Measurements from ENCODE around the gene SKAP1.
"Not testable (repeated sequence)": the region's sequence is repeated elsewhere in the genome, so short reads cannot be mapped to it uniquely, and the experiment has no call there.

SKAP1 gene

DNA sequence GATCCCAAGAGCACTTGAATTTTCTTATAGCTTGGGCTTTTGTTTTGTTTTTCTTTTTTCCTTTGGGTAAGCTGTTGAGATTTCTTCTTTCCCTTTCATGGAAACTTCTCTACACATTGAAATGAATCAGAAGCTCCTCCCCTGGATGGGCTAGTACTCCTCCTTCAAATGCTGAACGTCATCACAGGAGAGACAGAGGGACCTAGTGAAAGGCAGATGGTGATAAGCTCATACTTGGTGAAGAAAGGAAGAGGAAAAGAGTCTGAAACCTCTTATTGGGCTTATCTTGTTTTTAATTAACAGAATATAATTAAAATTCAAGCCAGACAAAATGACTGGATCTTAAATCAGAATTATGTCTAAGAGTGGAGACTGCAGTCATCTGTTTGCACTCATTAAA, 175.1 kb downstream of the SKAP1 start:
- H3K36me3 ChIP-seq: no peaks in the 10 kb centered on the region
- no peaks in the 10 kb centered on the region for H3K4me1 ChIP-seq
- no peak for TF ChIP-seq Cebpa-rat (IDR thresholded peaks at IDR 0.05)
- H3K4me3 ChIP-seq: no peak overlapping the region
- no peak overlapping the region for H3K27ac ChIP-seq
- no peaks in the 10 kb centered on the region for H3K9me3 ChIP-seq (replicated peaks in 1 of 11)
- H4K20me1 ChIP-seq: no peaks in the 10 kb centered on the region
- H3K27me3 ChIP-seq: peaks cover 0 to 11% (median 0%) of the 10 kb centered on the region in 11 experiments; a peak in 7 of 22 replicates
- H3K9ac ChIP-seq: no peak overlapping the region
- no peak overlapping the region for H3K4me2 ChIP-seq

DNA sequence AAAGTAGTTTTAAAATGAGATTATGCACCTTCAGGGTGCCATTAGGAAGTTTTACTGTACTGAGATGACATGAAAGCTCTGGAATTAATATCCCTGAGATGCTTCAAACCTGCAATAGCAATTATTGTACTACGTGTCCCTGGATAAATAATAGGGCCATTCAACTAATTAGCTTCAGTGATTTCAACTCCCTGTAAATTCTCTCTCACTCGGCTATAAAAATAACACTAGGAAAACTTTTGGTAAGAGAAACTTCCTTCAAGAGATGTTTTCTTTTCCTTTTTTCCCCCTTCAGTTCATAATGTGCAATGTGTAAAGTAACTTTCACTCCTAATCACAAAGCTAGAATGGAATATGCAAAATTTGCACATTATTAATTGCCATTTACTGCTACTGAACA, 176.0 kb downstream of the SKAP1 start:
- Histone ChIP-seq H4K20me1 (no peaks in the 10 kb centered on the region), H3K27ac (no peak overlapping the region), H3K36me3 (no peaks in the 10 kb centered on the region), H3K4me2 (no peak overlapping the region), H3K27me3 (peaks cover 0 to 11% (median 0%) of the 10 kb centered on the region in 11 experiments; a peak in 7 of 22 replicates), H3K9me3 (replicated peaks in 1 of 11) (no peaks in the 10 kb centered on the region), H3K4me1 (no peaks in the 10 kb centered on the region), H3K9ac (no peak overlapping the region), H3K4me3 (no peak overlapping the region)
- no peak for TF ChIP-seq Cebpa-rat (IDR thresholded peaks at IDR 0.05)

DNA sequence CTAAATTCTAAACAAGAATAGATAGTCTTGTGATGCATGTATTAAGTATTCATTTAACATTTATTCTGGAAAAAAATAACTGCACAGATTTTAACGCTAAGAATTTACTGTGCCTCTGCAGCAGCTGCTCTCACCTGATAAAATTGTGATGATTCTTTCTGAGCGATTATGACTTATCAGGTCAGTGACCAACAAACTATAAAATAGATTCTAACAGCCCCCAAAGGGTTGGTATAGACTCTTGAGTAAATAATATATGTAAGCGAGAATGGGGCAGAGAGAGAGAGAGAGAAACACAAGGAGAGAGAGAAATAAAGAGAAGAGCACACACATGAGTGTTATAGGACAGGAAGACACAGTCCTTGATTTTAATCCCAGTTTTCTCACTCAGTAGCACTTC, 178.1 kb downstream of the SKAP1 start:
- peaks cover 0 to 11% (median 0%) of the 10 kb centered on the region in 11 experiments; a peak in 6 of 22 replicates for H3K27me3 ChIP-seq
- H3K4me1 ChIP-seq: no peaks in the 10 kb centered on the region
- H3K27ac ChIP-seq: no peak overlapping the region
- H3K4me2 ChIP-seq: no peak overlapping the region
- no peaks in the 10 kb centered on the region for H4K20me1 ChIP-seq
- H3K9me3 ChIP-seq (replicated peaks in 1 of 11): no peaks in the 10 kb centered on the region
- no peaks in the 10 kb centered on the region for H3K36me3 ChIP-seq
- no peak overlapping the region for H3K4me3 ChIP-seq
- no peak for TF ChIP-seq Cebpa-rat (IDR thresholded peaks at IDR 0.05)
- H3K9ac ChIP-seq: no peak overlapping the region

DNA sequence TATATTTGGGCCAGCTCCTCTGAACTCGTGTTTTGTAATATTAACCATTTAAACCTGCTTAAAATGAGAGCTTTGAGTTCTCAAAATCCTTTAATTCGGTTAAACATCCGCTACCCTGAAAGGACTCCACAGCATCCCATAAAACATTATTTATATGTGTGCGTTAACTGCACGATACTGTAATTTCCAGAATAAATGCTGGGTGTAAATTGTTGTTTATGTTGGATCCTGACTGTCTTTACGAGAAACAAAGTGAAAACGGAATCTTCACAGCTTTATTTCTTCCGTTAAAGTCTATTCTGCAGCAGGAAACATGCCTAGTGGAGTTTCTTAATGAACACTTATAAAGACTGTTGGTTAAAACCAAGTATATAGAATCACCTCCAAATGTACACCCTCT, 179.1 kb downstream of the SKAP1 start:
- Histone ChIP-seq H3K27me3 (peaks cover 0 to 6% (median 0%) of the 10 kb centered on the region in 11 experiments; a peak in 5 of 22 replicates), H3K36me3 (no peaks in the 10 kb centered on the region), H4K20me1 (no peaks in the 10 kb centered on the region), H3K9me3 (replicated peaks in 1 of 11) (no peaks in the 10 kb centered on the region), H3K4me3 (no peak overlapping the region), H3K4me1 (no peaks in the 10 kb centered on the region), H3K27ac (no peak overlapping the region), H3K4me2 (no peak overlapping the region), H3K9ac (no peak overlapping the region)
- no peak for TF ChIP-seq Cebpa-rat (IDR thresholded peaks at IDR 0.05)

DNA sequence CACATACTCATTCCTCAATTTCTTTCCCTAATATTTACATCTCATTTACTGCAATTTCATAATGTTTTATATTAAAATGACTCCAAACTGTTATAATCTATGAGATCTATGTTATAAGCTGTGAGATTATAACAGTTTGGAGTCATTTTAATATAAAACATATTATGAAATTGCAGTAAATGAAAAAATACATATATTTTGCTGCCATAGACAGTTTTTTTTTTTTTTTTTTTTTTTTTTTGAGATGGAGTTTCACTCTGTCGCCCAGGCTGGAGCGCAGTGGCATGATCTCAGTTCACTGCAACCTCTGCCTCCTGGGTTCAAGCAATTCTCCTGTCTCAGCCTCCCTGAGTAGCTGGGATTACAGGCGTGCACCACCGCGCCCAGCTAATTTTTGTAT, 180.0 kb downstream of the SKAP1 start:
- not testable (repeated sequence) for H4K20me1 ChIP-seq; H3K9me3 ChIP-seq (replicated peaks in 1 of 11); H3K4me1 ChIP-seq; H3K27ac ChIP-seq; H3K36me3 ChIP-seq; H3K27me3 ChIP-seq; H3K4me2 ChIP-seq; H3K9ac ChIP-seq; H3K4me3 ChIP-seq

DNA sequence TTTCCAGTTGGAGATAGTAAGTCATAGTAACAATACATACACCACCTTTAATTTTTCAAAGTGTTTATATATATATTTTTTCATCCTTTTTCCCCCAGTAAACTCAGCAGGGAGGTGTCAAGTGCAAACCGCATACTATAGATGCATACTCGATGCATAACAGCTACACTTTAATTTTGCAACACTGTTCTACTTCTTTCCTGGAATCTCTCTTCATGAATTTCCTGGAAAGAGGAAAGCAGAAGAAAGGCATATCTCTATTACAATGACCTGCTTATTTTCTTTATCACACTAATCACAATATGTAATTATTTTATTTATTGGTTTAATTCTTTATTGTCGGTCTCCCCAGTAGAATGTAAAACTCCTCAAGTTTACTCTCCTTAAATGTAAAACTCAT, 182.4 kb downstream of the SKAP1 start:
- peaks cover 14 to 28% (median 17%) of the 10 kb centered on the region in 10 experiments for H3K4me1 ChIP-seq
- H3K4me2 ChIP-seq: no peak overlapping the region
- H4K20me1 ChIP-seq: no peaks in the 10 kb centered on the region
- H3K9ac ChIP-seq: no peak overlapping the region
- H3K36me3 ChIP-seq: no peaks in the 10 kb centered on the region
- H3K27ac ChIP-seq: no peak overlapping the region
- H3K4me3 ChIP-seq: no peak overlapping the region
- H3K27me3 ChIP-seq: 0 out of 22 replicates have a peak, but pooled peaks cover 0 to 3% (median 0%) of the 10 kb centered on the region in 11 experiments
- H3K9me3 ChIP-seq (replicated peaks in 1 of 11): no peaks in the 10 kb centered on the region
- TF ChIP-seq Cebpa-rat (IDR thresholded peaks at IDR 0.05): no peak

DNA sequence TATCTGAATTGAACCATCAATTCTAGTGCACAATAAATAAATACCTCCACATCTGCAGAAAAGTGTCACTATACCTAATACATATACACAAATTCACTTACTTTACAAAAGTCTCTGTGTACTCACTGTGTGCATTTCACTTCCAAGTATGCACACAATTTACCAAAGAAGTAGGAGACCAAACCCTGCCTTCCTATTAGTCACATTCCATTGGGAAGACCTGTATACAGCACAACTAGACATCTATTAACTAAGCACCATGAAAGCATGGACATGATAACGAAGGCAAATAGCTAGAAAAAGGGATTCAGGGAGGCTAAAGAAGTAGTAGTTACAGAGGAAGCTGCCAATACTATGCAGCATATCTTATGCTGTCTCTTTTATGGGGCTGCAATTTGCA, 183.0 kb downstream of the SKAP1 start:
- H3K4me1 ChIP-seq: peaks cover 14 to 34% (median 18%) of the 10 kb centered on the region in 10 experiments
- no peaks in the 10 kb centered on the region for H3K36me3 ChIP-seq
- 0 out of 22 replicates have a peak, but pooled peaks cover 0 to 3% (median 0%) of the 10 kb centered on the region in 11 experiments for H3K27me3 ChIP-seq
- H4K20me1 ChIP-seq: no peaks in the 10 kb centered on the region
- no peak overlapping the region for H3K27ac ChIP-seq
- no peak overlapping the region for H3K4me2 ChIP-seq
- no peak overlapping the region for H3K4me3 ChIP-seq
- no peak overlapping the region for H3K9ac ChIP-seq
- no peaks in the 10 kb centered on the region for H3K9me3 ChIP-seq (replicated peaks in 1 of 11)
- TF ChIP-seq Cebpa-rat (IDR thresholded peaks at IDR 0.05): no peak

DNA sequence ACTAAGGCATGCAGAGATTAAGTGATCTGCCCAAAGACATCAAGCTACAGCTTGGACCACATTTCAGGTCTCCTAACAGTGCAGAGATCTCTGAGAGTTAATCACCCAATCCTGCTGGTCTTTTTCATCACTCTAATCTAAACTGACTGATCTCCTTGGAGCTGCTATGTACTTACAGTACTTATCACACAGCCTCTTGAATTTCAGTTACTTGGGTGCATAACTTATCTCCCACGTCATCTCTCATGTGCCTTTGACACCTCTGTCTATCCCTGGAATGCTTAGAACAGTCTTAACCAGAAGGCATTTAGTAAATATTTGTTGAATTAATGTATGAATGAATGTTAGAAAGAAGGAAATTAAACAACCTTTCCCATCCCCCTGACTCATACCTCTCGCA, 183.4 kb downstream of the SKAP1 start:
- Histone ChIP-seq H3K27me3 (0 out of 22 replicates have a peak, but pooled peaks cover 0 to 3% (median 0%) of the 10 kb centered on the region in 11 experiments), H3K4me2 (no peak overlapping the region), H3K27ac (no peak overlapping the region), H3K4me3 (no peak overlapping the region), H3K9me3 (replicated peaks in 1 of 11) (no peaks in the 10 kb centered on the region), H3K9ac (no peak overlapping the region), H4K20me1 (no peaks in the 10 kb centered on the region), H3K4me1 (peaks cover 17 to 38% (median 22%) of the 10 kb centered on the region in 10 experiments), H3K36me3 (no peaks in the 10 kb centered on the region)
- no peak for TF ChIP-seq Cebpa-rat (IDR thresholded peaks at IDR 0.05)

DNA sequence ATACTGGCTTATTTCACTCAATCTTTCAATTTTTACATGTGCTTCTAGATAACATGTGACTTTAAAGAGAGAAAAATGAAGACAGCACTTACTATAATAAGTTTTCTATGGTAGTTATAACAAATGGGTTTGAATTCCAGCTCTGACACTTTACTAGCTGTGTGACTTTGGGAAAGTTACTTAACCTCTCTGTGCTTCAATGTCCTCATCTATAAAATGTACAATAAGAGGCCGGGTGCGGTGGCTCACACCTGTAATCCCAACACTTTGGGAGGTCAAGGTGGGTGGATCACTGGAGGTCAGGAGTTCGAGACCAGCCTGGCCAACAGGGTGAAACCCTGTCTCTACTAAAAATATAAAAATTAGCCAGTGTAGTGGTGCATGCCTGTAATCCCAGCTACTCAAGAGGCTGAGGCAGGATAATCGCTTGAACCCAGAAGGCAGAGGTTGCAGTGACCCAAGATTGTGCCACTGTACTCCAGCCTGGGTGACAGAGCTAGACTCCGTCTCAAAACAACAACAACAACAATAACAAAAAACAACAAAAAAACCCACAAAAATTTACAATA, 184.5 kb downstream of the SKAP1 start:
- not testable (repeated sequence) for H3K36me3 ChIP-seq; H3K9ac ChIP-seq; H3K27me3 ChIP-seq; H3K27ac ChIP-seq; H4K20me1 ChIP-seq; H3K9me3 ChIP-seq (replicated peaks in 1 of 11); H3K4me3 ChIP-seq
- H3K4me2 ChIP-seq: peak overlapping the region in 2 of 11 experiments; percentile 77 to 80; a peak in 2 of 22 replicates
- peaks cover 28 to 49% (median 33%) of the 10 kb centered on the region in 10 experiments for H3K4me1 ChIP-seq

DNA sequence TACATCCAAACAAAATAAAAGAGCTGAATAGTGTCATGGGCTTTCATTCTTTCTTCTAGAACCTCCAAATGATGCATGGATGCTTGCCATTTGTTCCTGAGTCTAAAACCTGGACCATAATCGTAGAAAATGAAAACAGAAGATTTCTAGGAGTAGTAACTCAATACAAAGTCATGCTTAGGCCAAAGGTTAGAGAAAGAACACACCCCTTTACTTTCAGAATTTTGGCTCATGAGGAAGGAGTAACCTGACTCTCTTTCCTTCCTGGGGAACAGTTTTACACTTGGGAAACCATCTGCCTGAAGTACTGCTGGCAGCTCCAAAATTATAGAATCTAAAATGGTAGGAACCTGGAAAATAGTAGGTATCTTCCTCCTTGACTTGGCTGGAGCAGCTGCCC, 185.2 kb downstream of the SKAP1 start:
- 0 out of 22 replicates have a peak, but pooled peaks cover 0 to 3% (median 0%) of the 10 kb centered on the region in 11 experiments for H3K27me3 ChIP-seq
- H3K4me1 ChIP-seq: peaks cover 35 to 56% (median 39%) of the 10 kb centered on the region in 10 experiments
- no peak overlapping the region for H3K9ac ChIP-seq
- peak overlapping the region in 3 of 11 experiments; percentile 41 to 69 (median 68); a peak in 3 of 22 replicates for H3K27ac ChIP-seq
- no peak for TF ChIP-seq Cebpa-rat (IDR thresholded peaks at IDR 0.05)
- H3K36me3 ChIP-seq: no peaks in the 10 kb centered on the region
- H3K4me3 ChIP-seq: no peak overlapping the region
- no peaks in the 10 kb centered on the region for H3K9me3 ChIP-seq (replicated peaks in 1 of 11)
- H4K20me1 ChIP-seq: no peaks in the 10 kb centered on the region
- peak overlapping the region; percentile 33 to 80 (median 55); a peak in 17 of 22 replicates for H3K4me2 ChIP-seq

All from BLaER1 treated with 17β-estradiol and CSF1 and Interleukin-3, amounts not matched to agents 10 nM and 100 nM (cell line).